ENCODE results near the gene KCND2.

- TF ChIP-seq POLR2A (IDR thresholded peaks at IDR 0.05; ENCODE audit: low read depth, low read length) (no peak), POLR2AphosphoS5 (IDR thresholded peaks at IDR 0.05; ENCODE audit: low read depth, low read length) (no peak), TAF1 (IDR thresholded peaks at IDR 0.05; ENCODE audit: borderline replicate concordance, low read depth, low read length) (no peak)
Observed at GRCh38 chr7:120417244-120417979, 144.4 kb downstream of the KCND2 start.
